ENCODE data around the gene SATL1.
A peak's percentile ranks its signal among the peaks of the same experiment; 100 is the strongest.

- peak; percentile 61 for TF ChIP-seq CTCF (IDR thresholded peaks at IDR 0.05; ENCODE audit: low read length)
- no peak for TF ChIP-seq EZH2 (optimal IDR thresholded peaks at IDR 0.05; ENCODE audit: low read depth, low read length)
- no peak for TF ChIP-seq EZH2phosphoT487 (IDR thresholded peaks at IDR 0.05; ENCODE audit: low read length)
Measured at GRCh38 chrX:85109235-85109634, 134.3 kb downstream of the SATL1 start.
